Measurements from ENCODE around the gene HOXA6. TPM values are rescaled to one million over a fixed set of nuclear protein-coding genes. Genes with fewer than 3 reads are reported as not detected.

Gene HOXA6
- total and polyA plus RNA-seq, 2 donors (not counting 3 experiments of a cell fraction or from before 2014, with no cell fraction given): 10.0 to 20.7 TPM

- BruUV-seq (replicated peaks): no TSS peak
- Histone ChIP-seq H3K4me2 (ENCODE audit: insufficient read depth, low read length) (peak overlapping the region; percentile 97), H2AFZ (ENCODE audit: low read depth, low read length) (no peak overlapping the region)
Observed at GRCh38 chr7:27110186-27111031, 37.2 kb downstream of the HOXA6 start.

More at GRCh38 chr7:27110186-27111031, 37.2 kb downstream of the HOXA6 start:
- peaks cover 82% of the 10 kb centered on the region for H3K4me1 ChIP-seq (ENCODE audit: control insufficient read depth, extremely low read depth, insufficient read depth, low read length)
- no peak overlapping the region for H3K4me3 ChIP-seq (replicated peaks in 1 of 3; ENCODE audit: insufficient read depth in 1 of 3, low read depth in 1 of 3, low read length in 3 of 3)
- H4K20me1 ChIP-seq (replicated peaks; ENCODE audit: control insufficient read depth, extremely low read depth, insufficient read depth, low read length): no peaks in the 10 kb centered on the region
- intact Hi-C loops (cut with micrococcal nuclease) (loop anchor here (10.0 kb wide), 1 partner anchor 956 kb away; the partner anchor contains the start of gene NFE2L3), dilution Hi-C loops (cut with MboI; ENCODE audit: extremely low pct_ligation_motif_present, low sequenced_read_pairs) (no loop called here)
- ChIA-PET POLR2A (interaction anchor here (1.4 kb wide), 1 partner anchor 55 kb away, joined by 4 read pairs; the partner anchor contains the start of gene HOXA9), CTCF (interaction anchor here (0.8 to 3.7 kb wide), 8 partner anchors 10 to 428 kb away, joined by 3 to 36 read pairs (median 4); partner anchors contain the start of genes HOXA1 and HOXA4)
- no peaks in the 10 kb centered on the region for H3K9me3 ChIP-seq (replicated peaks; ENCODE audit: control insufficient read depth, insufficient read depth, low read length)
- no peaks in the 10 kb centered on the region for H3K9me1 ChIP-seq (replicated peaks; ENCODE audit: control insufficient read depth, extremely low read depth, insufficient read depth, low read length)
- H3K36me3 ChIP-seq (ENCODE audit: control insufficient read depth in 2 of 2, extremely low read depth in 1 of 2, insufficient read depth in 2 of 2, low read length in 2 of 2): peaks cover 0 to 5% of the 10 kb centered on the region in 2 experiments
- TF ChIP-seq GATA2 (IDR thresholded peaks at IDR 0.05; ENCODE audit: insufficient read depth, insufficient read length, low read depth, low read length) (no peak), MAX (IDR thresholded peaks at IDR 0.05; ENCODE audit: insufficient read depth, insufficient read length) (no peak), CTCF (IDR thresholded peaks at IDR 0.05; ENCODE audit: extremely low read depth in 1 of 2, insufficient read depth in 1 of 2, low read depth in 1 of 2, low read length in 2 of 2) (no peak), POLR2A (IDR thresholded peaks at IDR 0.05; ENCODE audit: low read depth, low read length) (no peak), EZH2 (IDR thresholded peaks at IDR 0.05; ENCODE audit: borderline replicate concordance, low read depth, low read length, severe bottlenecking) (no peak), MYC (IDR thresholded peaks at IDR 0.05; ENCODE audit: low read depth, low read length) (no peak), JUN (IDR thresholded peaks at IDR 0.05; ENCODE audit: borderline replicate concordance, insufficient read depth, insufficient read length, low read depth) (no peak), FOS (IDR thresholded peaks at IDR 0.05; ENCODE audit: borderline replicate concordance, insufficient read depth, low read length) (no peak), POLR2AphosphoS5 (IDR thresholded peaks at IDR 0.05; ENCODE audit: insufficient read depth, low read depth, low read length) (no peak)
- DNase-seq (ENCODE audit: low read depth, low spot score): peak; percentile 16
- H3K9ac ChIP-seq (replicated peaks; ENCODE audit: extremely low read depth, insufficient read depth, low read length): peak overlapping the region; percentile 6
- peaks cover 73% of the 10 kb centered on the region for H3K79me2 ChIP-seq (ENCODE audit: control insufficient read depth, insufficient read depth, low read length)
- H3K27me3 ChIP-seq (ENCODE audit: control insufficient read depth in 2 of 2, insufficient read depth in 2 of 2, low read length in 2 of 2): no peaks in the 10 kb centered on the region
- peak overlapping the region; percentile 96 for H3K27ac ChIP-seq (ENCODE audit: insufficient read depth, low read depth, low read length)
- FAIRE-seq: no peak

Data from endothelial cell of umbilical vein (primary cell).